Prostate gland (tissue), 2 donors: Measurements from ENCODE around the gene HYAL4.

Experiments
- POLR2A ChIP-seq: fragments of 450-650 bp; IDR thresholded peaks from one replicate; pipeline ENCODE4 v1.6.1; 2016; ENCODE audit warnings: antibody characterized with exemption, mild to moderate bottlenecking
- POLR2AphosphoS5 ChIP-seq: sonication (generic); formaldehyde crosslinking; IDR thresholded peaks from one replicate; pipeline ENCODE4 v1.6.1; 2017; ENCODE audit warnings: antibody characterized with exemption
- TF ChIP-seq, protein P1 (sequence below), 4 experiments: fragments of 200-600 bp in 2 of 4; fragments of 450-650 bp in 2 of 4; sonication (generic) in 2 of 4; IDR thresholded peaks; 1 replicate in 3 of 4; 2 replicates in 1 of 4; pipeline ENCODE4 v1.5.1; 2016 to 2019; ENCODE audit warnings: antibody characterized with exemption in 4 of 4, mild to moderate bottlenecking in 2 of 4, moderate library complexity in 2 of 4

DNA sequence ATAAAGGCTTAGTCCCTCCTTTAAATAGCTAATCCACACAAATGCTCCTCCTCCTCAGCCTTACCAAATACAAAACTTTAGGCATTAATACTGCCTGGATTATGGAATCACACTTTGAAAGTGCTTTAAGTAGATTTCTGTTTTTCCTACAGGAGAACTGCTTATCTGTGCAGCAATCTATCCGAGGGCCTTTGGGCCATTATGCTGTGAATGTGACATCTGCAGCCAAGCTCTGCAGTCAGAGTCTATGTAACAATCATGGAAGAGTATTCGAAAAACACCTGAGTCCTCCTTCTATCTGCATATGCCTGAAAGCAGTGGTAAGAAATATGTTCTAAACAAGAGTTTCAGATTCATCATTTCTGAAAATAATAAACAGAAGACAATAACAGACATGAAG, 16.2 kb upstream of the HYAL4 start:
- TF ChIP-seq, protein P1, sequence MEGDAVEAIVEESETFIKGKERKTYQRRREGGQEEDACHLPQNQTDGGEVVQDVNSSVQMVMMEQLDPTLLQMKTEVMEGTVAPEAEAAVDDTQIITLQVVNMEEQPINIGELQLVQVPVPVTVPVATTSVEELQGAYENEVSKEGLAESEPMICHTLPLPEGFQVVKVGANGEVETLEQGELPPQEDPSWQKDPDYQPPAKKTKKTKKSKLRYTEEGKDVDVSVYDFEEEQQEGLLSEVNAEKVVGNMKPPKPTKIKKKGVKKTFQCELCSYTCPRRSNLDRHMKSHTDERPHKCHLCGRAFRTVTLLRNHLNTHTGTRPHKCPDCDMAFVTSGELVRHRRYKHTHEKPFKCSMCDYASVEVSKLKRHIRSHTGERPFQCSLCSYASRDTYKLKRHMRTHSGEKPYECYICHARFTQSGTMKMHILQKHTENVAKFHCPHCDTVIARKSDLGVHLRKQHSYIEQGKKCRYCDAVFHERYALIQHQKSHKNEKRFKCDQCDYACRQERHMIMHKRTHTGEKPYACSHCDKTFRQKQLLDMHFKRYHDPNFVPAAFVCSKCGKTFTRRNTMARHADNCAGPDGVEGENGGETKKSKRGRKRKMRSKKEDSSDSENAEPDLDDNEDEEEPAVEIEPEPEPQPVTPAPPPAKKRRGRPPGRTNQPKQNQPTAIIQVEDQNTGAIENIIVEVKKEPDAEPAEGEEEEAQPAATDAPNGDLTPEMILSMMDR (IDR thresholded peaks at IDR 0.05): no peak
- no peak for TF ChIP-seq POLR2AphosphoS5
- TF ChIP-seq POLR2A: no peak
